C4-2B (cell line): Measurements from ENCODE around the gene DENND2D.

Experiments used
- H3K27ac ChIP-seq: fragments of 450-650 bp; 2 replicates; pipeline ENCODE4 v1.5.1; 2017
- CTCF ChIP-seq: fragments of 450-650 bp; conservative IDR thresholded peaks from 2 replicates; pipeline ENCODE4 v1.5.1; 2017; ENCODE audit warnings: mild to moderate bottlenecking
- ZFX ChIP-seq: fragments of 450-650 bp; IDR thresholded peaks from 2 replicates; pipeline ENCODE4 v1.6.1; 2017

The DENND2D gene

GRCh38 chr1:111192658-111193519 is 7.6 kb downstream of the DENND2D start:
- no peak overlapping the region for H3K27ac ChIP-seq

GRCh38 chr1:111192074-111192473 is 8.4 kb downstream of the DENND2D start:
- TF ChIP-seq CTCF (no peak), ZFX (no peak)
- H3K27ac ChIP-seq: no peak overlapping the region

More at GRCh38 chr1:111192658-111193519, 7.6 kb downstream of the DENND2D start:
- TF ChIP-seq CTCF (no peak), ZFX (no peak)

- no peak for TF ChIP-seq ZFX
- TF ChIP-seq CTCF: no peak
- H3K27ac ChIP-seq: no peak overlapping the region
Measured at GRCh38 chr1:111191496-111191895, 8.9 kb downstream of the DENND2D start.

GRCh38 chr1:111190931-111191451 is 9.5 kb downstream of the DENND2D start:
- no peak for TF ChIP-seq ZFX
- TF ChIP-seq CTCF: no peak
- H3K27ac ChIP-seq: no peak overlapping the region

GRCh38 chr1:111184663-111185062 is 15.8 kb downstream of the DENND2D start:
- H3K27ac ChIP-seq: no peak overlapping the region
- TF ChIP-seq ZFX (no peak), CTCF (no peak)

- H3K27ac ChIP-seq: no peak overlapping the region
- TF ChIP-seq CTCF: no peak
- TF ChIP-seq ZFX: no peak
Measured at GRCh38 chr1:111183308-111184069, 17.0 kb downstream of the DENND2D start.

GRCh38 chr1:111182052-111182451 is 18.4 kb downstream of the DENND2D start:
- TF ChIP-seq CTCF (no peak), ZFX (no peak)
- no peak overlapping the region for H3K27ac ChIP-seq
